HG02943 (cell line): Measurements from ENCODE around the gene MRPL30.
"Not testable (repeated sequence)": the region's sequence is repeated elsewhere in the genome, so short reads cannot be mapped to it uniquely, and the experiment has no call there.

Experiments
- ATAC-seq: cut with Tn5 transposase; IDR thresholded peaks from one replicate; pipeline ENCODE4 v1.9.1; 2021; ENCODE audit warnings: mild to moderate bottlenecking, low read depth, moderate library complexity; ENCODE audit not compliant: unreplicated experiment

Gene MRPL30

DNA sequence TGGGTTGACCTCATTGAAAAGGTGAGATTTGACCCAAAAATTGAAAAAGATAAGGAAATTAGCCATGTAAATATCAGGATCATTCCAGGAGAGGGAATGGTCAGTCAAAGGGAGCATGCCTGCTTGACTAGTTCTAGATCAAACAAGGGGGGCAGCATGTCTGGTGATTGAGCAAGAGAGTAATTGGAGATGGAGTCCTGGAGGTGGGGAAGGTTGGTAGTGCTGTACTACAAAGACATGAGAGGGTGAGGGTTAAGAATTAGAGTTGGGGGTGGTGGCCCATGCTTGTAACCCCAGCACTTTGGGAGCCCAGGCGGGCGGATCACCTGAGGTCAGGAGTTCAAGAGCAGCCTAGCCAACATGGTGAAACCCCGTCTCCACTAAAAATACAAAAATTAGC, 2.0 kb downstream of the MRPL30 start:
- no peak for ATAC-seq

DNA sequence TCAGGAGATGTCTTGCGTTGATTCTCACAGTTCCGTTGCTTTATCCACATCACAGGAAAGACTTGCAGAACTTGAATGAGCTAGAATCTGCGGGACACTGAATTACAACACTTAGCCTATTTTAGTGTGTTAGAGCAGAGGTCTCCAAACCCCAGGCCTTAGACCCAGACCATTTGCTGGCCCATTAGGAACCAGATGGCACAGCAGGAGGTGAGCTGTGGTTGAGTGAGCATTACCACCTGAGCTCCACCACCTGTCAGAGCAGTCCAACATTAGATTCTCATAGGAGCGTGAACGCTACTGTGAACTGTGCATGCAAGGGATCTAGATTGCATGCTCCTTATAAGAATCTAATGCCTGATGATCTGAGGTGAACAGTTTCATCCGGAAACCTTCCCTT, 3.8 kb downstream of the MRPL30 start:
- ATAC-seq, result no peak

DNA sequence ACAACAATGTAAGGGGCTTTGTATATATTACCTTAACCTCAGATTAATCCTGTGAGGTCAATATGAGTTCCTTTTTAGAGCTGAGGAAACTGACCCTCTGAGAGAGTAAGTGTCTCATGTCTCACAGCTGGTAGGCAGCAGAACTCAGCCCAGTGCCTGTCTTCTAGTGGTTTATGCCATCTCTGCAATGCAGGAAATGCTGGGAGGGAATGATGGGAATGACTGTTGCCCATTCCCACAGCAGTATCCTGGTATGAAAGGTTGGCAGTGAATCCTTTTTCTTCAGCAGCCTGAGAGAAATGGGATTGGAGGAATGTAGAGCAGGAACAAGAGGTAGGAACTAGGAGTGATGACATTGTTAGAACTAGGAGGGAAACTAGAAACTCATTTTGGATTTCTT, 6.0 kb downstream of the MRPL30 start:
- no peak for ATAC-seq

DNA sequence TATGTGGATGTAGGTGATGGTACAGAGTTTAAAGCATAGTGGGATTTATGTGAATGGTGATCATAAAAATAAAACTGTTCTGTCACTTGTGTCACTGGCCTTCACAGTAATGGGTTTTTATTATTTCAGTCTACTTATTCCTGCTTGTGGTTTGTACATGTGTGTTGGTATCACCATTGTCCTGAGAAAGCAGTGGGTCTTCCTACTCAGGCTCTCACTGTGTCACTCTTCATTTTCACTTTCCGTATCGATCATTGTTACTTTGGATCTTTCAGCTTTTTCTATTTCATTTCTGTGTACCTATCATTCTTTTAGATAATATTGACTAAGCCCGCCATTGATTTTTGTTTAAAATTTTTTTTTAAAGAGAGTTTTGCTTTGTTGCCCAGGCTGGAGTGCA, 7.4 kb downstream of the MRPL30 start:
- ATAC-seq, result no peak

DNA sequence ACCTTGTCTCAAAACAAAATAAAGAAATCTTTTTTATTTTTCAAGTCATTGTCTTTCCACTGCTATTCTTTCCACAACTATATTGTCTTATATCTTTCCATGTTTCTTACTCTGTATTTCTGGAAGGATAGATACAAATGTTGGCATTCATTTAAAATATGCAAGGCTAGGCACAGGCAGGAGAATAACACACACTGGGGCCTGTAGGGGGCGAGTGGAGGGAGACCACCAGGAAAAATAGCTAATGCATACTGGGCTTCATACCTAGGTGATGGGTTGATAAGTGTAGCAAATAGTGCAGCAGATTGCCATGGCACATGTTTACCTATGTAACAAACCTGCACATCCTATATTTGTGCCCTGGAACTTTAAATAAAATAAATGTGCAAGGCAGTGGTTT, 9.6 kb downstream of the MRPL30 start:
- ATAC-seq, result no peak

DNA sequence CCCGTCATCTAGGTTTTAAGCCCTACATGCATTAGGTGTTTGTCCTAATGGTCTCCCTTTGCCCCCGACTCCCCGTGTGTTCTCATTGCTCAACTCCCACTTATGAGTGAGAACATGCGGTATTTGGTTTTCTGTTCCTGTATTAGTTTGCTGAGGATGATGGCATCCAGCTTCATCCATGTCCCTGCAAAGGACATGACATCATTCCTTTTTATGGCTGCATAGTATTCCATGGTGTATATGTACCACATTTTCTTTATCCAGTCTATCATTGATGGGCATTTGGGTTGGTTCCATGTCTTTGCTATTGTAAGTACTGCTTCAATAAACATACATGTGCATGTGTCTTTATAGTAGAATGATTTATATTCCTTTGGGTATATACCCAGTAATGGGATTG, 11.4 kb downstream of the MRPL30 start:
- ATAC-seq, result not testable (repeated sequence)

DNA sequence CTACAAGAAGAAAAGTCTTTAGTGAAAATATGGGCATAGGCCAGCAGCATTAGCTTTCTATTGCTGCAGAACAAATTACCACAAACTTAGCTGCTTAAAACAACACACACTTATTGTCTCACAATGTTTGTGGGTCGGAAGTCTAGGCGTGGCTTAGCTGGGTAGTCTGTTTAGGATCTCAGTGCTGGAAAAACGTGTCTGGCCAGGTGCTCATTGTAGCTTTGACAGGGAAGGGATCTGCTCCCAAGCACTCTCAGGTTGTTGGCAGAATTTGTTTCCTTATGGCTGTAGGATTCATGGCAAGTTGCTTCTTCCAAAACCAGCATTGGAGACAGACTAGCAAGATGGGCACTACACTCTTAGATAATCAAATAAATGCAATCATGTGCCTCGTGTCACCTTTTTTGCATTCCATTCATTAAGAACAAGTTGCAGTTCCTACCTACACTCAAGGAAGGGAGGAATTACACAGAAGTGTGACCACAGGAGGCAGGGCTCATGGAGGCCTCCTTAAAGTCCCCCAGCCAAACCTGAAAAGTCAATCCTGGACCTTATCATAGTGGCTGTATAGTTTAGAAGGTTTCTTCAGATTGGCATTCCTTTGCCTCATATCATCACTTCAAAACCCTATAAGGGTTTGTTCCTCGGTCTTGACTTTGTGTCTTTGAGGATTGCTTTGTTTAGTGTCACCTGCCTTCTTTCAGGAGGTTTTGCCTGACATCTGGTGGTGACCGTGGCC, 17.3 kb downstream of the MRPL30 start:
- ATAC-seq, result no peak

DNA sequence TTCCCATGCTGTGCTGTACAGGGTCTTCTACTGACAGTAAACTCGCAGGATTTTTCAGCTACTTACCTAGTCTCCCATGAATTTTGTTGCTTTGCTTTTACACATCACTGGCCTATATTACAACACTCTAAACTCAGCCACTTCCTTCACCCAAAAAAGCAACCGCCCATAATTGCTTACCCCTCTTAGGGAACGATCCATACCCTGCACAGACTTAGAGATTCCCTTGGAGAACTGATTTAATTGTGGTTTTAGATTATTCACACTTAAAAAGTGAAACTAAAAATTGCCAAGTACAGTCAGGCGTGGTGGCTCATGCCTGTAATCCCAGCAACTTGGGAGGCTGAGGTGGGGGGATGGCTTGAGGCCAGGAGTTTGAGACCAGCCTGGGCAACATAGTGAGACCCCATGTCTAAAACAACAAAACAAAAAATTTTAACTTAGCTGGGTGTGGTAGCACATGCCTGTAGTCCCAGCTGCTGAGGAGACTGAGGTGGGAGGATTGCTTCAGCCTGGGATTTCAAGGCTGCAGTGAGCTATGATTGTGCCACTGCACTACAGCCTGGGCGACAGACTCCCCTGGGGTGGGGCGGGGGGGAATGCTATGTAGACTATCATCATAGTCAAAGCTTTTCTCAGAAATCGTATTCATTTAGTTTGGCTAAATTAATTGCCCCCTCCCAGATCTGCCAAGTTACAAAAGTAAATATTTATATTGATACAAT, 19.3 kb downstream of the MRPL30 start:
- no peak for ATAC-seq

DNA sequence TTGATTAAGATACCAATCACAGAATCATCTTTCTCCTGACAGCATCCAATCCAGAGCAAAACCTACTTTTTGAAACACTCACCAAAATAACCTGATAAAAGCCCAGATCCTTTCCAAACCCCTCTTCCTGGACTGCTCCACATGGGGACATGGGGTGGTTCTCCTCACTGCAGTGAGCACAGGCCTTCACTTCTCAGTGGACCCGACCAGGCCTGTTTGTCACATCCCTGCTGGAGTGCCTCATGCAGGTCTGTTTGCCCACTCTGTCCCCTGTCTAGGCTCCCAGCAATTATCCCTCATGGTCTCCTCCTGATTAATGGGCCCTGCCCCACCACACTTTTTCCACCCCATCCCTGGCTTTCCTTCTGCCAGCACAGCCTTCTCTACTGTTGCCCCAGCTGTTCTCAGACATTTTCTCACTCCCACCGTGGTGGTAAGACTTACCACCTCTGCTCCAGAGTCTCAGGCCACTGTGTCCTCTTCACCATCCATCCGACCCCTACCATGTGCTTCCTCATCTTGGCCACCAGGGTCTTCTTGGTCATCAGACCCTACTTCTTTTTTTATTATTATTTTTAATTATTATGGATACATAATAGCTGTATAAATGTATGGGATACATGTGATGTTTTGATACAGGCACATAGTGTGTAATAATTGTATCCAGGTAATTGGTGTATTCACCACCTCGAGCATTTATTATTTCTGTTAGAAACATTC, 21.1 kb downstream of the MRPL30 start:
- no peak for ATAC-seq

DNA sequence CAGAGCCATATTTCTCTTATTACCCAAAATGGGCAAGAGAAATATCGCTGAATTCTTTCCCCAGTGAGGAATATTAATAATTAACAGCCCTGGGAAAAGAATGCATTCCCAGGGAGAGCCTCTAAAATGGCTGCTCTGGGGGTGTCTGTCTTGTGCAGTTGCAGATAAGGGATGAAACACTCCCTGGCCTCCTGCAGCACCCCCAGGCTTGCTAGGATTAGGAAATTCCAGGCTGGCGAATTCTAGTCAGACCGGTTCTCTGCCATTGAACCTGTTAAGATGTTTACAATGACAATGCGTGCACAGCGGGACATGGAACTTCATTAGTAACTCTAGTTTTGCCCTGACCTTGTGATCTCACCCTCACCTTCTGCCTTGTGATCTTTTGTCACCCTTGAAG, 24.5 kb downstream of the MRPL30 start:
- no peak for ATAC-seq

DNA sequence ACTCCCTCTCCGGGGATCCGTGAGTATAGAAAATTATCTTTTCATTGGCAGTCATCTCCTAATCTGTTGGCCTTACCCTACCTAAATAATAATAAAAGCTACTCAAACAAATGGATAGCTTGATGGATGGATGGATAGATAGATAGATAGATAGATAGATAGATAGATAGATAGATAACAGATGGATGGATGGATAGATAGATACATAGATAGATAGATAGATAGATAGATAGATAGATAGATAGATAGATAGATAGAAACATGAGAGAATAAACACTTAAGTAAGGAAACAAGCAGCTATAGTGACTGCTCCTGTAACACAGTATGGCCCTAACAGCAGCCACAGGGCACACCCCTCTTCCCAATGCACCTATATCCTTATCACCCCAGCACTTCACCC, 35.1 kb downstream of the MRPL30 start:
- no peak for ATAC-seq

DNA sequence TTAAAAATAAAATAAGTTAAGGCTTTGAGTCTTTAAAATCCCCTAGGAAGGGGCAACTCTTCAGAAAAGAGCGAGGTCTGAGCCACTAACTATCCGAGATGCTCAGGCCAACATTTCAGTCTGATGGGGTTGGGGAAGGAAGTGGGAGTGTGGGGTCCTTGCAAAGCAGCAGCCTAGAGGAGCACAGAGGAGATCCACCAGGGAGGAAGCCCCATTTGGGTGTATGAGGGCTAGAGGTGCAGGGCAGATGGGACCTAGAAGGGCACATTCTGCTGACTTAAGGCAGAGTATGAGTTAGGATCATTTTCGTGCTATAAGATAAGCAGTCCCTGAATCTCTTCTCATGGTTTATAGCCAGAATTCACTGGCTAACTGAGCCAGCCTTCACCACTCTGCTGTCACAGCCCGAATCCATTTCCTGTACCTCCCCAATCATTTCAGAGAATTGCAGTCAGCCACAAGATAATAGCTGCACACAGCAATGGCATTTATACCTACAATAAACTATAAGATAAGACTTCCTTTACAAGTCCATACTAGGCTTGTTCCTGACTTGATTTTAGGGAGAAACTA, 37.0 kb downstream of the MRPL30 start:
- no peak for ATAC-seq

DNA sequence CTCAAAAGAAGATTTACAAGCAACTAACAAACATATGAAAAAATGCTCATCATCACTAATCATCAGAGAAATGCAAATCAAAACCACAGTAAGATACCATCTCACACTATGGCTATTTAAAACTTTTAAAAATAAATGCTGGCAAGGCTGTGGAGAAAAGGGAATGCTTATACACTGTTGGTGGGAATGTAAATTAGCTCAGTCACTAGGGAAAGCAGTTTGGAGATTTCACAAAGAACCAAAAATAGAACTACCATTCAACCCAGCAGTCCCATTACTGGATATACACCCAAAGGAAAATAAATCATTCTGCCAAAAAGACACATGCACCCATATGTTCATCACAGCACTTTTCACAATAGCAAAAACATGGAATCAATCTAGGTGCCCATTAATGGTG, 52.2 kb downstream of the MRPL30 start:
- not testable (repeated sequence) for ATAC-seq

DNA sequence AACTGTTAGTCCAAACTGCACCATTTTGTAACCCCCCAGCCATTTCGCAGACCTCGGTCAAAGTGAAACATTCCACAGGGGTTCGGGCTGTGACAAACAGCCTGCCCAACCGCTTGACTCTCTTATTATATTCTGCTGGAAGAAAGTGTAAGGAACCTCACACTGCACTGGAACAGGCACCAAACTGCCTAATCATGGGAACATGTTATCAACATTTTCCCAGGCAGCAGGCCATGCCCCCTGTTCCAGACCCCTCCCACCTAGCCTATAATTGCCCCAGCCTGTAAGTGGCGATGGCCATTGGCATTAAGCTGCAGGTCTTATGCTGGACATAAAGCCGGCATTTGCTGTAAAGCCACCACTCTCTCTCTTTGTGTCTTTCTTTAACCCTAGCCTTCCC, 57.6 kb downstream of the MRPL30 start:
- ATAC-seq, result no peak

DNA sequence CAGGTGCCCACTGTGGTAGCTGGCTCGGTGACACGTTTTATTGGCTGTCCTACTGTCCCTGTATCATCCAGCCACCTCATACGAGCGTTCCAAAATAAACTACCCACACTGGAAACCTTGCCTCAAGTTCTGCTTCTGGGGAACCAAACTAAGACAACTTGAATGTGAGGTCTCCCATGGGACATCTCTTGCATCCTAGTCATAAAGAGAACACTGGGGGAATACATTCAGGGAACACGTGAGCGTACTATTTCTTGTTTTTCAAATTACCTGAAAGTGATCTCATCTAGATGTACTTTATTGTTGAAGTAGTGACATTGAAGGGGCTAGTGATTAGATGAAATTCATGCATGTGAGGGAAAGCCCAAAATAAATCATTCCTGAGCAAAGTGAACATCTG, 59.4 kb downstream of the MRPL30 start:
- no peak for ATAC-seq

DNA sequence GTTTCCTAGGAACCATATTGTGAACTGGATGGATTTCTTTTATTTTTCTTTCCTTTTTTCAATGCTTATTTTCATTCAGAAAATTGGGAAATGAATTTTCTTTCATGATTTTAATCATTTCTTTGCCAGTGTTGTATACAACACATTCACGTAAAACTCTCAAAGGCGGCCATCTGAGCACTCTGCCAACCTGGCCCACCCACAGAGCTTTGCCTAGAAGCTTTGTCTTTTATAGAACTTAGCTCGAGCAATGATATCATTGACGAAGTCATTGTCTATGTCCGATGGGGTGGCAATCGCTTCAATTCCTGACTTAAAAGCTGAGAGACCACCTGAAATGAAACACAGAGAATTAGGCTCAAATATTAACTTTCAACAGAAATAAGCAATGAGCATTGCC, 61.2 kb downstream of the MRPL30 start:
- ATAC-seq, result no peak
